ENCODE measurements around the gene SOX8.

The SOX8 gene

GRCh38 chr16:1020591-1020990 is 39.0 kb downstream of the SOX8 start (continued):
- TF ChIP-seq ZNF701 (tag by site-specific recombination; IDR thresholded peaks at IDR 0.05), result no peak
- no peak for TF ChIP-seq ZNF214 (tag by site-specific recombination; IDR thresholded peaks at IDR 0.05; ENCODE audit: borderline replicate concordance)
- TF ChIP-seq ZNF585B (tag by site-specific recombination; IDR thresholded peaks at IDR 0.05), result no peak
- no peak for TF ChIP-seq ZNF2 (tag by site-specific recombination; IDR thresholded peaks at IDR 0.05)
- TF ChIP-seq PRDM6 (tag by site-specific recombination; IDR thresholded peaks at IDR 0.05), result no peak

GRCh38 chr16:1021553-1022160 is 40.1 kb downstream of the SOX8 start:
- POLR2A ChIA-PET, result no interaction called here
- Histone ChIP-seq H3K4me3 (ENCODE audit: low read depth, low read length) (no peak overlapping the region), H3K9me3 (ENCODE audit: control insufficient read depth, insufficient read depth, low read depth, low read length) (no peaks in the 10 kb centered on the region), H3K4me1 (ENCODE audit: control insufficient read depth, insufficient read depth, low read length) (peaks cover 5% of the 10 kb centered on the region; the same call in 1 of the 2 replicates), H3K27ac (ENCODE audit: extremely low read depth, low read depth, low read length) (no peak overlapping the region), H3K36me3 (ENCODE audit: control insufficient read depth in 2 of 2, insufficient read depth in 1 of 2, low read length in 2 of 2) (no peaks in the 10 kb centered on the region)
- CTCF ChIA-PET, result no interaction called here
- TF ChIP-seq ZNF157 (tag by site-specific recombination; IDR thresholded peaks at IDR 0.05) (no peak), GLIS1 (tag by site-specific recombination; IDR thresholded peaks at IDR 0.05) (peak; percentile 88; the same call in 1 of the 2 replicates)

GRCh38 chr16:1022466-1022865 is 40.9 kb downstream of the SOX8 start:
- H3K4me1 ChIP-seq (ENCODE audit: control insufficient read depth, insufficient read depth, low read length), result peaks cover 5% of the 10 kb centered on the region; the same call in 1 of the 2 replicates
- TF ChIP-seq ZNF843 (tag by site-specific recombination; IDR thresholded peaks at IDR 0.05) (no peak), ZNF184 (tag by site-specific recombination; IDR thresholded peaks at IDR 0.05) (no peak), ZNF48 (tag by site-specific recombination; IDR thresholded peaks at IDR 0.05) (no peak), ZNF157 (tag by site-specific recombination; IDR thresholded peaks at IDR 0.05) (no peak), ZNF354C (tag by site-specific recombination; IDR thresholded peaks at IDR 0.05; ENCODE audit: borderline replicate concordance, low read depth) (no peak), ZNF660 (tag by site-specific recombination; IDR thresholded peaks at IDR 0.05) (no peak), ZNF645 (tag by site-specific recombination; IDR thresholded peaks at IDR 0.05) (no peak), ZBTB1 (tag by site-specific recombination; IDR thresholded peaks at IDR 0.05) (no peak), PRDM2 (tag by site-specific recombination; IDR thresholded peaks at IDR 0.05; ENCODE audit: borderline replicate concordance) (no peak), ZNF596 (tag by site-specific recombination; IDR thresholded peaks at IDR 0.05) (no peak), ZNF404 (tag by site-specific recombination; IDR thresholded peaks at IDR 0.05) (no peak)
- CTCF ChIA-PET, result no interaction called here
- no peaks in the 10 kb centered on the region for H3K36me3 ChIP-seq (ENCODE audit: control insufficient read depth in 2 of 2, insufficient read depth in 1 of 2, low read length in 2 of 2)
- no peak overlapping the region for H3K4me3 ChIP-seq (ENCODE audit: low read depth, low read length)
- POLR2A ChIA-PET, result no interaction called here
- no peaks in the 10 kb centered on the region for H3K9me3 ChIP-seq (ENCODE audit: control insufficient read depth, insufficient read depth, low read depth, low read length)
- no peak overlapping the region for H3K27ac ChIP-seq (ENCODE audit: extremely low read depth, low read depth, low read length)

All from HEK293 (cell line).